SU-DHL-6 (cell line): ENCODE measurements around the gene CDH13.

Source experiments
- H2AFZ ChIP-seq: fragments of 200-600 bp; sonication (generic); 2 replicates; pipeline ENCODE4 v1.6.1; 2014; ENCODE audit warnings: low read depth, mild to moderate bottlenecking, moderate library complexity, mixed read lengths, antibody characterized with exemption, low read length; ENCODE audit not compliant: severe bottlenecking
- H3F3A ChIP-seq: fragments of 200-600 bp; shearing (Covaris generic); 2 replicates; pipeline ENCODE4 v1.6.0; 2016; ENCODE audit warnings: antibody characterized with exemption, mild to moderate bottlenecking; ENCODE audit not compliant: insufficient read depth
- H3K27ac ChIP-seq: fragments of 200-600 bp; sonication (generic); 2 replicates; pipeline ENCODE4 v1.5.1; 2016; ENCODE audit warnings: low read depth, mild to moderate bottlenecking, low read length, moderate library complexity, mixed read lengths
- H3K27me3 ChIP-seq: fragments of 200-600 bp; sonication (generic), shearing (Covaris generic); 2 replicates; pipeline ENCODE4 v1.6.0; 2014; ENCODE audit warnings: mild to moderate bottlenecking, low read length
- H3K36me3 ChIP-seq: fragments of 200-600 bp; sonication (generic); 2 replicates; pipeline ENCODE4 v1.6.1; 2014; ENCODE audit warnings: mild to moderate bottlenecking, low read length, mixed read lengths
- H3K4me2 ChIP-seq: fragments of 300-600, 200-600 bp; shearing (Covaris generic), sonication (generic); 2 replicates; pipeline ENCODE4 v1.6.0; 2014; ENCODE audit warnings: low read length, low read depth, mild to moderate bottlenecking; ENCODE audit not compliant: poor library complexity, severe bottlenecking
- H3K4me3 ChIP-seq: fragments of 200-600 bp; sonication (generic); 2 replicates; pipeline ENCODE4 v1.5.1; 2014; ENCODE audit warnings: antibody characterized with exemption, low read length, mild to moderate bottlenecking, mixed read lengths; ENCODE audit not compliant: insufficient read depth, poor library complexity, severe bottlenecking
- H3K79me2 ChIP-seq: fragments of 200-600 bp; sonication (generic); 2 replicates; pipeline ENCODE4 v1.6.1; 2014; ENCODE audit warnings: mild to moderate bottlenecking, low read length, moderate library complexity; ENCODE audit not compliant: insufficient read depth
- H3K9ac ChIP-seq: fragments of 200-600 bp; sonication (generic); 2 replicates; pipeline ENCODE4 v1.7.0; 2014; ENCODE audit warnings: mild to moderate bottlenecking, low read length
- H3K9me2 ChIP-seq: fragments of 200-600 bp; sonication (generic); replicated peaks from 2 replicates; pipeline ENCODE4 v1.6.1; 2014; ENCODE audit warnings: low read length; ENCODE audit not compliant: insufficient read depth
- H3K9me3 ChIP-seq: fragments of 200-600 bp; sonication (generic); 2 replicates; pipeline ENCODE4 v1.6.1; 2014; ENCODE audit warnings: low read length, mixed read lengths; ENCODE audit not compliant: insufficient read depth
- H4K20me1 ChIP-seq: fragments of 200-600 bp; sonication (generic); 2 replicates; pipeline ENCODE4 v1.6.1; 2014; ENCODE audit warnings: low read depth, mild to moderate bottlenecking, antibody characterized with exemption, low read length, moderate library complexity, mixed read lengths
- CTCF ChIP-seq: fragments of 200-600 bp; sonication (generic); IDR thresholded peaks from one replicate; pipeline ENCODE4 v1.5.1; 2017; ENCODE audit warnings: antibody characterized with exemption, mild to moderate bottlenecking, low read length, moderate library complexity; ENCODE audit not compliant: insufficient read depth, poor library complexity, severe bottlenecking
- EZH2phosphoT487 ChIP-seq: fragments of 200-600 bp; sonication (generic), shearing (Covaris generic); conservative IDR thresholded peaks from 2 replicates; pipeline ENCODE4 v1.6.1; 2018; ENCODE audit warnings: mild to moderate bottlenecking, antibody characterized with exemption, low read length, moderate library complexity, mixed read lengths

The CDH13 gene

DNA sequence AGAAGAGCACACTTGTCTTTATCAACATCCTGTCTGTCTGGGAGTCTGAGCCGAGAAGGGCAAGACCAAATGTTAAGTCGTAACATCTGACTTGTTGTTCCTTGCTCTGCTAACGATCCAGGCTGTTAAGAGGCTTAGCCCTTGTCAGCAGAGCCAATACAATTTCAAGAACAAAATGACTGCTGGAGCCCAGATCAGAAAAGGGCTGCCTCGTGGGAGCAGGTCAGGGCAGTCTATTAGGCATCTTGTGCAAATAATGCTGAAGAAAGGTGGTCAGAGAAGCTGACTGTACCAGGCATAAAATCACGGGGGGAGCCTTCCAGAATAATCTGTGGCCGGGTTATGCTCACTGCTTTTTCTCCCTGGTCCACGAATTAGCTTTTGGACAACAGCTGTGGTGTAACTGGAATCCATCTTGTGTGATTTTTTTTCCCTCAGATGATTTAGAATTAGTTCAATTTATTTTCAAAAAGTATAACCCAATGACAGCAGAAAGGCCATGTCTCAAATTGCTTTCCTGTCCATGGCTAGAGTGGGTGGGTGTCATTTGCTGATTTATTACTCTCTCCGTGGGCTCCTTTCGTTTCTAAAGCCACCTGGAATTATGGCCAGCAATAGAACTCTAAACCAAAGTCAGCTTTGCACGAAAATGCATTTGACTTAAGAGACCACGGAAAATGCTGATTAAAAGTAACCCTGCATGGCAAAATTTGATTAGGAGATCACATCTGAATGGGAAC, 959.9 kb downstream of the CDH13 start:
- Histone ChIP-seq H3K4me3 (no peak overlapping the region), H3K27me3 (no peaks in the 10 kb centered on the region), H3K9me2 (no peaks in the 10 kb centered on the region), H3F3A (no peaks in the 10 kb centered on the region), H3K79me2 (no peaks in the 10 kb centered on the region), H3K9me3 (no peaks in the 10 kb centered on the region), H4K20me1 (no peaks in the 10 kb centered on the region), H3K4me2 (no peak overlapping the region), H3K9ac (no peak overlapping the region), H3K36me3 (no peaks in the 10 kb centered on the region), H3K27ac (no peak overlapping the region), H2AFZ (no peak overlapping the region)
- TF ChIP-seq CTCF (no peak), EZH2phosphoT487 (no peak)

- no peaks in the 10 kb centered on the region for H3F3A ChIP-seq
- H3K4me3 ChIP-seq, result no peak overlapping the region
- H3K9me3 ChIP-seq, result no peaks in the 10 kb centered on the region
- H3K9me2 ChIP-seq, result no peaks in the 10 kb centered on the region
- no peaks in the 10 kb centered on the region for H3K27me3 ChIP-seq
- no peak overlapping the region for H3K4me2 ChIP-seq
- no peak overlapping the region for H3K9ac ChIP-seq
- H3K27ac ChIP-seq, result no peak overlapping the region
- H4K20me1 ChIP-seq, result no peaks in the 10 kb centered on the region
- H2AFZ ChIP-seq, result no peak overlapping the region
- TF ChIP-seq CTCF (no peak), EZH2phosphoT487 (no peak)
- H3K36me3 ChIP-seq, result no peaks in the 10 kb centered on the region
- H3K79me2 ChIP-seq, result no peaks in the 10 kb centered on the region
Measured at GRCh38 chr16:83587201-83587600, 960.4 kb downstream of the CDH13 start.

GRCh38 chr16:83588070-83588469, 961.3 kb downstream of the CDH13 start:
- Histone ChIP-seq H4K20me1 (no peaks in the 10 kb centered on the region), H3K9ac (no peak overlapping the region), H3K79me2 (no peaks in the 10 kb centered on the region), H3K27me3 (no peaks in the 10 kb centered on the region), H3K36me3 (no peaks in the 10 kb centered on the region), H2AFZ (no peak overlapping the region), H3F3A (no peaks in the 10 kb centered on the region), H3K9me2 (no peaks in the 10 kb centered on the region), H3K4me3 (no peak overlapping the region), H3K4me2 (no peak overlapping the region), H3K9me3 (no peaks in the 10 kb centered on the region), H3K27ac (no peak overlapping the region)
- TF ChIP-seq EZH2phosphoT487, result no peak
- no peak for TF ChIP-seq CTCF
